ENCODE data around the gene MRPS6.
A peak's percentile ranks its signal among the peaks of the same experiment; 100 is the strongest.

MRPS6 gene

DNA sequence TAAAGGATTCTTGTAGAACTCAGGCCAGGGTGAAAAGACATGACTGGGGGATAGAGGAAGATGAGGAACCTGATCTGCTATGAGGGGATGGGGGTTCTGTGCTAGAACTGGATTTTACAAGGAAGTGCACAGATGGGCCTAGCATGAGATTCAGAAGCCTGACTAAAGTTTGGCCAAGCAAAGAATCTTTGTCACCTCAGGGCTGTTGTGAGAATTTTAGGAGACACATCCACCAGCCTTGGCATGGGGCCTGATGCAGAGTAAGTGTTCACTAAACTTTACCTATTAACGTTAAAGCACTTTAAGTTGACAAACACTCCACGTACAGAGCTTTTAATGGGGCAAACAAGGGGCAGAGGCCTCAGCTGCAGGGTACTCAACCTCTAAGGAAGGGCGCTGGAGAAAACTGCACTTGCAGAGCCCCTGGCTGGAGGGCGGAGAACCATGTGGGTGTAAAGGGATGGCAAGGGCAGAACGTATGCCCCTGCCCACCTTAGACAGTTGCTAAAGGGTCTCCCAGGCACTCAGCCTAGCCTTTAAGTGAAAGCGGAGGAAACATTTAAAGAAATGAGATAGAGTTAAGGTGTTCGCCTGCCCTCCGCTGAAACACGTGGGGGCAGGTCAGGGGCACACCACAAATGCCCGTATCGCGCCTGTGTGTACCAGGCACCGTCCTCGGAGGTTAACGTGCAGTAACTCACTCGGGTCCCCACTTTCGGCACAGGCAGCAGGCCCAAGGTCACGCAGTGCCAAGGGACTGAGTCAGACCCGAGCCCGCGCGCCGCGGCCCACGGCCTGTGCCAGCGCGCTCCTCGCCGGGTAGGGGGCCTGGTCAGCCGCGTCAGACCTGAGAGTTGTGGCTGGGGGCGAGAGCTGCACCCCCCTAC, 990 bp upstream of the MRPS6 start:
- no peak for DNase-seq

DNA sequence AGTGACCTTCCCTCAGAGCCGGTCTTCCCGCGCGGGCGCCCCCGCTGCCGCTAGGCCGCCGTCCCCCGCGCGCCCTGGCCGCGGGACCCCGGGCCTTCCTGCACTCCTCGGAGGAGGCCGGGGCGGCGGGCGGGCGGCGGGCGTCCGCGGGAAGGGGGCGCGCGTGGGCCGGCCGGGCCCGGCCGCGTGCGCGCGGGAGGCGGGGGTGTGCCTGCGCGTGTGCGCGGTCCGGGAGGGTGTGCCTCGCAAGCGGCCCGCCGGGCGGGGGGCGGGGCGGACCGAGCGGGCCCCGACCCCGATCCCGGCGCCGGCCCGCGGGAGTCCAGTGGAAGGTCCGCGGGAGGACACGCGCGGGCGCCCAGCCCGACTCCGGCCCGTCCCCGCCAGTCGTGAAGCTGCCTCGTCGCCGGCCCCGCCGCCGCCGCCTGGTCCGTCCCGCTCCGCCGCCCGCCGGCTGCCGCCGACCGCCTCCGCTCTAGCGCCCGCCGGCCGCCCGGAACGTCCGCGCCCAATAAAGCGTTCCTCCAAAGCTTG, 438 bp downstream of the MRPS6 start:
- DNase-seq, result peak; percentile 61

DNA sequence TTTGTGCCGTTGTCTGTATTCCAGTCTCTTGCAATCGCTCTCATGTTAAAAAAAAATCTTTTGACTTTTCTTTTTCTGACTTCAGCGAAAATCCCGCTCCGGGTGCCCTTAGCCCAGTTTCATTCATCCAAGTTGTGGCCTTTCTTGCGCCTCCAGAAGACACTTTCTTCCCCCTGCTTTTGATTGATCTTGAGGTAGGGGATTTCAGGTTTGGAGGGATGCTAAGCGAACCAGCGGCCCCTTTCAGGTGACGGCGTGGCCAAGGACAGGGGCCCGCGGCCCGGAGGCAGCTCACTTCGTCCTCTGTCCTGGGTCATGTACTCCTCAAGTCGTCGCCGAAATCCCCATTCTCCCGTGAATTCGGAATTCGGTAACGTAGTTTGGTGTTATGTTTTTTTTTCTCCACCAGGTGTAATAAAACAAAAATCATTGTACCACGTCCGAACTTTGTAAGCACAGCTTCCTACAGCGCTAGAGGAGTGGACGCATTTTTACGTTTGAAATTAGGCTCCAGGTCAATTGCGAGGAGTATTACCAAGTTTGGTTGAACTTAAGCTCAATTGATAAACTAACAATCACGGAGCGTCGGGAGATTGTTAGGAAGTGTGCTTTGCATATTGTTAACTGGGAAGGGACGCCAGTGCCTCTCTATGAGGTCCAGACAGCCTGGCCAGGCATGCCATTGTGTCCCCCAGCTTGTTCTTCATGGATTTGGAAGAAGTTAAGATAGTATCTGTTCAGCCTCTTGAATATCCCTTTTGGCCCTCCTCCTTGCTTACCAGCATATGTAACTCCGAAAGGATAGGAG, 1.1 kb downstream of the MRPS6 start:
- no peak for DNase-seq

DNA sequence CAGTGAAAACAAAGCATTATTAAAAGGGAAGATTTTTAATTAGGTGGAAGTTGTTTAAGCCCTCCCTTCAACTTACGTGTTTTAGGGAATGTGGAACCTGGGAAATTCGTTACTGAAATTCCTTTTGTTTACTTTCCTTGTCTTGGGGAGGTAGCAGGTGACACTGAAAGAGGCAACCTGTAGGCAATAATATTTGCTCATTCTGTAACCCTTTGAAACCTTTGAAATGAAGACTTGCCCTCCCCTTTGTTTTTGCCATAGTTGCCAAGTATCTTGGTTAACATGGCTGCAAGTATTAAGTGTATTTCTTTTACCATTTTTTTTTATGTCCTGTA, 1.7 kb downstream of the MRPS6 start:
- no peak for DNase-seq

DNA sequence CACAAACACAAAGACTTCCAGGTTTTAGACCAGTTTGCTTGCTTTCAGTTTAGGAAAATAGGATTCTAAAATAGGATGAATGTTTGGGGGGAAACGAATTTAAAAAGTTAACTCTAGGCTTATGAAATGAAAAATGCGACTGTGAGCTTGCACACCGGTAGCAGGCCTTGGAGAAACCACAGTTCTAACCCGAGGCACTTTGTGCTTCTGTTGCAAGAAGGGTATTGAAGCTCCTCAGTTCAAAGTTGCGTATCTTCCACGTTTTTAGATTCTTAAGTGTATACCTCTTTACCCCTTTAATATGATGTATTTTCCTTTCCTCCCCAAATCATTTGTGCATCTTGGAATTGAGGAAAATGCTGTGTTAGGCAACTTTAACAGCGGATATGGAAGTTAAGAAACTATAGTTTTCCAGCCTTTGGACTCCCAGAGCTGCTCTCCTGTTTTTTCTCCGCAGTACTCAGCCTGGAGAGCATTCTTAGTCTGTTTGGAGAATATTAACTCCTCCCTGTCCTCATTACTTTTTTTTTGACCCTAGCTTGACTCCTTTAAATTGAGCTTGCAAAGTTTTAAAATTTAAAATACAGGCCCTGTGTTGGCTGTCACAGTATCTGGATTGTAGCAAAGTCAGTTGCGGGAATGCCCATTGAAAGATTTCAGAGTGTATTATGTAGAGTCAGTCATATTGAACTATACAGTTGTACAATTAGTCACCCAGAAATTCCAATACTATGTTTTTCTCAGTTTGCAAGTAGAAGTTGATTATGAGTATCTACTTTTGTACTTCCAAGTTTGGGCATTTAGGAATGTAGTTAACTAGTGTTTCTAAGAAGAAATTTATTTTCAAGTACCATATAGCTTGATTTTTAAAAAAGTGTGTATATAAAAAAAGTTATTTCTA, 2.6 kb downstream of the MRPS6 start:
- no peak for DNase-seq

DNA sequence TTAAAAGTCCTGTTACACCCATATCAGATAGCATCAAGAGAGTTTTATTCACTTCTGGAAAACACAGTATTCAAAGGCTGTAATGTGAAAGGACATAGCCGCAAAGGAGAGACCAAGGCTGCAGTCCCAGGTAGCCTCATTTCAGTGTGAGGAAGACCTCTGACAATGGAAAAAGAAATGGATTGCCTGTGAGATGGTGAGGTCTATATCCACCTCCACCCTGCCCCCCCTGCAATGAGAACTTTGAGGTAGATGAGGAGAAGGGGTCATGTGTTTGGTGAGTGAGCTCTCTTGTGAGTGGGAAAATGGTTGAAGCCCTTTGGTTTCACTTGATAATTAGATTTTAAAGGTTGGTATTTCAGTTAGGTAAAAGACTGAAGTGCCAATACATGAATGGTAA, 3.5 kb downstream of the MRPS6 start:
- DNase-seq, result no peak

DNA sequence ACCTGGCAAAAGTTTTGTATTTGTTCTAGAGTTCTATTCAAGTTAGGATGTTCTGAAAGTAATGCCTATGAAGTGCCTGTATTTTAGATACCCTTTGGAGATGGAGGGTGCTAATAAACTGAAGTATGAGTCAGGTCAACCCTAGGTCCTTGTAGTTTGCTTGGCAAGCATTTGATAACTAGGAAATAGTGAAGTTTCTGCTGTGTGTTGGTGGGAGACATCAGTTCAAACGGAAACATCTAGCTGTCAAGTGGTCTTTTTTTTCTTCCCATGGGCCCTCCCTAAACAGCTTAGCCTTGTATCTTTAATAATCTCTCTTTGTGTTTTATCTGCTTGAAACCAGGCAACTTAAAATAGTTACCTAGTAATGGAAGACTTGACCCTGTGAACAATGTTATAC, 4.5 kb downstream of the MRPS6 start:
- no peak for DNase-seq

DNA sequence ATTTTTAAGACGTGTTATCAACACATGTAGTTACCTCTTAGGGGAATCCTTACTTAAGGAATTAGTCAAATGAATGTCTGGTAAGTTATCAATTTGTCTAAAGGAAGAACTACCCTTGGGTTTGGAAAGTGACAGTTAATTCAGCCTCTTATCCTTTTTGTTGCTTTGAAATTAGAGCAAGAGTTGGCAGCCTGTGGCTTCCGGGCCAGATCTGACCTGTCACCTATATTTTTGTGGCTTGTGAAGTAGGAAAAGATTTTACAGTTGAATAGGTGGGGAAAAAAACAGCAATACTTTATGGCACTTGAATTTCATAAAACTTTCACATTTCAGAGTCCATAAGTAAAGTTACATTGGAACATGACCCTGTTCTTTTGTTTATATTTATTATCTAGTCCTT, 5.5 kb downstream of the MRPS6 start:
- DNase-seq, result peak; percentile 39

DNA sequence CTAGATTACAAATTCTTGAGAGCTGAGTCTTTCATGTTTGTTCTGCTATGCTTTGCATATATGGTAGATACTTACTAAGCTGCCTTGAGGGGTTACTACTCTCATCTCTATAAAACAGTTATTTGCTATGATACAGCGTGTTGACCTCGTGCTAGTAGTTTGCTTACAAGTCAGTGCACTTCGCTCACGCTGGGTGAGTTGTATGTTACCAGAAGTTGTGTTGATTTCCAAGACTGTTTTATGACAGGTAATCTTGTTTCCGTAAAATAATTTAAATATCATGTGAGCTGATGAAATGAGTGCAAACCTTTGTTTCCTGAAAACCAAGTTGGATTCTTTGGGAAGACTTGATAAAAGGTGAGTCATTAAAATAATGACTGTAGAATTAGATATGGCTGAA, 7.3 kb downstream of the MRPS6 start:
- DNase-seq, result no peak

DNA sequence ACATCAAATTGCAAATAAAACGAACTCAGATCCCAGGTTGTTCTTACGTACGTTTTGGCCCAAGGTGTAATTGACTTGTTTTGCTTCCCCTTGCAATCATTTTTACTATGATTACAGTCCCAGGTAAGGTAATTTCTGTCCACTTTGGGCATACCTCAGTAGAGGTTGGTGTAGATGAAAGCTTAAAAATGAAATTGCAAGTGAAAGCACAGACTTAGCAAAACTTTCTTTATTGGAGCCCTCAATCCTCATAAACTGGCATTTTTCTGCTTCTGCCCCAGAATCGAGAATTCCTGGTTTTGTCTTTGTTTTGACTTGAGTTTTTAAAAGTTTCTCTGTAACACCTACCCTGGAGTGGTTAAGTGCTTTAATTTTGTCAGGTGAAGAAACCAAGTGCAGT, 9.4 kb downstream of the MRPS6 start:
- DNase-seq, result no peak

DNA sequence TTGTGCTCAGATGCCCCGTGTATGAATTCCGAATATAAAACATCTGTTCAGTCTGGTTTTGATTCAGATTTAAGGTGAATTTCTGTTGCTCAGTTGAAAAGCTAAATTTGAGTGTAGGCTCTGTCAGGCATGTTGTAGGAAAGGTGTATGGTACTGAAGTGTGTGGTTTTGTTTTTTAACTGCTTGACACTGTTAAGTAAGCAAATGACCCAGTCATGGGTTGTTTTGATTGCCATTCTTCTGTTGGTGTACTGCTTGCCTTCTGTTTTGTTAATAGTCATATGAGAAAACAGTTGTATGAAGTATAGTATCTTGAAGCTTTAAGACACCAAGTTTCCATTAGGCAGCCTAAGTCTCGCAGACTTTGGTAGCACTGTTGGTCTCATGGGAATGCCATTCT, 10.0 kb downstream of the MRPS6 start:
- DNase-seq, result no peak

DNA sequence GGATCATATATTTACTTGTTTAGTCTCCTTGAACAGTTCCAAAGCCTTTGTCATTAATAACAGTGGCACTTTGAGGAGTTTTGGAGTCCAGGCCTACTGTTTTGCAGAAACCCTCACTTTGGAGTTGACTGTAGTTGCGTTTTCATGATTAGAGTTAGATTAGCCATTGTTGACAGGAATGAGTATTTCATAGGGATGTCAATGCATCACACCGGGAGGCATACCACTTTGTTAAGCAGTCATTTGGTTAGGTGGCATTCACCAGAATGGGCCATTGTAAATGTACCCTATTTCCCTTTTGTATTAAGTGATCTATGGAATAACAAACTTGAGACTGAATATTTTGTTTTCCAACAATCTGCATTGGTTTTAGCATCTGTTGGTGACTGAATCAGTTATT, 11.8 kb downstream of the MRPS6 start:
- DNase-seq, result no peak

DNA sequence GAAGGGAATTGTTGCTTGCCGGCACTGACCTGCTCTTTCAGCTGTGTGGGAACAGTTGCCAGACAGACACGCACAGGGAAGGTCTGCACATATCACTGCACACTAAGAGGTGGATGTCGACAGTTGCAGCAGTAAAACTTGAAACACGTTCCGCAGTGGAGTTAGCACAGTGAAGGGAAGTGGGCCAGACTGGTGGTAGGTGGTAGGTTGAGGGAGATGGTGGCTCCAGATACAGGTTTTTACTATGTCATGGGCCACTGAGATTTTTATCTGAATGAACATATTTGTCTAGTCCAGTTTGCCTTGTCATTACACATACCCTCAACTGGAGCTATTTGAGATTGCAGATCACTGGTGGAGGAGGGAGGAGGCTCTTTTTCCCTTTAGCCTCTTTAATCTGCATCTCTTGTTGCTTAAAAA, 13.5 kb downstream of the MRPS6 start:
- DNase-seq, result no peak

DNA sequence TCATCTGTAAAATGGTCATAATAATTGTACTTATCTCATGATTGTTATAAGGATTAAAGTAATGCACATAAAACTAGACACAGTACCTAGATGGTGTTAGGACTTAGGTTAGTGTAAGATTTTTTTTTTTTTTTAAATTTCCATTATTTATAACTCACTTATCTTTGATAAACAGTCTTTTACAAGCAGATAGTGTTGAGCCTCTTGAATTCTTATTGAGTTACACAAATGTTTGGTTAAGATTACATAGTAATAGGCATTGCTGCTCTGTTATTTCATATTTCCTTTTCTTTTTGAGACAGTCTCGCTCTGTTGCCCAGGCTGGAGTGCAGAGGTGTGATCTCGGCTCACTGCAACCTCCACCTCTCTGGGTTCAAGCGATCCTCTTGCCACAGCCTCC, 15.4 kb downstream of the MRPS6 start:
- DNase-seq, result no peak

DNA sequence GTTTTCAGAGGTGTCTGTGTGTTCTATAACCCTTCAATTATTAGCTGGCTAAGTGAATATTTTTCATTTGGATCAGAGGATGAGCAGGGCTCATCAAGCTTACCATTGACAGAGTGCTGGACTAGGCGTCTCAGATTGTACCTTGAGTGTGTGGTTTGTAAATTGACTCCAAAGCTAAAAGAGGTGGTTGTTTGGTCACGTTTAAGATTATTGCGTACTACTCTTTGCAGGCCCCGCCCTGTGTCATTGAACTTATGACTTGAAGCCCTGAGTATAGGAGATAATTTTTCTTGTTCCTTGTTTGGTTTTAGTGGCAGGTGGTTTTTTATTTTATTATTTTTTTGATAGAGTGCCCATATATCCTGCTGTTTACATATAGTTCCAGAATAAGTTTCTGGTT, 17.7 kb downstream of the MRPS6 start:
- DNase-seq, result no peak

DNA sequence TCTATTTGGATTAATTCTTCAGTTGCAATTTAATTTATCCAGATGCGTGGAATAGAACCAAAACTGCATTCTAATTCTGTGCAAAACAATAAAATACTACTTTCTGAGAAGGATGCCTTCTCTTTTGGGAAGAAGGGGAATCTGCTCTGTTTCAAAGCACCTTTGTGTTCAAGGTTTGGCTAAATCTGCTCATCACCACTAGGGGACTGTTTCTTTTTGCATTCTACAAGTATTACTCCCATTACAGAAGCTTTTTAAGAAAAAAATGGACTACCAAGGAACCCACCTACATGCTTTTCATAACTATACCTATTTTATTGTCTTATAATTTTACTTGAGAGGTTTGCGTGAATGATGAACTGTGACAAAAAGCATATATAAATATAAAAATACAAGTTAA, 18.2 kb downstream of the MRPS6 start:
- no peak for DNase-seq

DNA sequence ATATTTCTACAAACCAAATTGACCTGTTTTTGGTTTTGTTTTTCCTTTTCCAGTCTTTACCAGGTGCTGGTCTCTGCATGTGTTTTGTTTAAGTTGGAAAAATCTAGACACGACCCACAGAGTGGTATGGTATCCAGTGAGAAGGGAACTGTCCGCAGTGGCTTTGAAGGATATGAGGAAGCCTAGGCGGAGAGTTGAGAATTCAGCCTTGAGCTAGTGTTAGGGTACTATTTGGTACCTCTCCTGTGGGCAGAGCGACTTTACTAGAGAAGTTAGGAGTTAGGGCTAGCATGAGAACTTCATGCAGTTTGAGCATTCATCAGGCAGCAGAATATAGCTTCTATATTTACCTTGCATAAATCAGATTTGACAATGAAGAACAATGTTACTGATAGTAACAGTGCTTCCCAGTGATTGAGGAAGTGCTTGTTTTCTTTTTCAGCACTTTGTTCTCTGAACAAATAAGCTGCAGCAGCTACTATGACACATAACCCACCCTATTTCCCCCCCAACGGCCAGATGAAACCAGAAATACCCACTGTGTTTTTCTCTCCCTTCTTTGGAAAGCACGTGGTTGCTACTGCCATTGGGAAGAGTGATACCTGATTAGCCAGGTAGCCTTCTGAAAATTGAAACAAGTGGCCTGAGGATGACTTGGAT, 19.0 kb downstream of the MRPS6 start:
- DNase-seq, result no peak

DNA sequence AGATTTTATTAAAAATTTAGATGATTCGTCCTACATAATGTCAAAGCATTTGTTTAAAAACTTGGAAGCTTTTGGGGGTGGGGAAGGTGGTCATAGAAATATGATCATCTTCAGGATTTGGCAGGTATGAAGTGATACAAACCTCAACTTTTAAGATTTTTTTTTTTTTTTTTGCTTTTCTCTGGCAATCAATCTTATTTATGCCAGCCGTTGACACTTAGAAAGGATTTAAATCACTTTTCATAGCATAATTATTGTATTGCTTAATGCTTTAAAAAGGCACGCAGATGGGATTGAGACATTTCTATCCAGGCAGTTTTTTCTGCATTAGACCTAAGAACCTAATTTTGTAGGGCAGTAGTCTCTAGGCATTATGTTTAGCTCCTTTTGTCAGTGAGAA, 19.7 kb downstream of the MRPS6 start:
- no peak for DNase-seq

DNA sequence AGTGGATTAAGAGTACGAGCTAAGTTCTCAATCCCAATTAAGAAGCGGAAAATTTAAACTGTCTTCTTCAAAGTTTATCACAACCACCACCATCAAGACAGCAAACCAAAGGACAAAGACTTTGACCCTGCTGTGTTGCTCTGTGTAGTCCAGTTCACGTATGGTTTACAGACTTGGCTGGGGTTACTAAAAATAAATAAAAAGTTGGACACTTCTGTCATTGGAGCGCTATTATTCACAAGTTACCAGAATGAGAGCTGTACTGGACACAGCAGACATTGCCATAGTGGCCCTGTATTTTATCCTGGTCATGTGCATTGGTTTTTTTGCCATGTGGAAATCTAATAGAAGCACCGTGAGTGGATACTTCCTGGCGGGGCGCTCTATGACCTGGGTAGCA, 21.6 kb downstream of the MRPS6 start:
- no peak for DNase-seq

DNA sequence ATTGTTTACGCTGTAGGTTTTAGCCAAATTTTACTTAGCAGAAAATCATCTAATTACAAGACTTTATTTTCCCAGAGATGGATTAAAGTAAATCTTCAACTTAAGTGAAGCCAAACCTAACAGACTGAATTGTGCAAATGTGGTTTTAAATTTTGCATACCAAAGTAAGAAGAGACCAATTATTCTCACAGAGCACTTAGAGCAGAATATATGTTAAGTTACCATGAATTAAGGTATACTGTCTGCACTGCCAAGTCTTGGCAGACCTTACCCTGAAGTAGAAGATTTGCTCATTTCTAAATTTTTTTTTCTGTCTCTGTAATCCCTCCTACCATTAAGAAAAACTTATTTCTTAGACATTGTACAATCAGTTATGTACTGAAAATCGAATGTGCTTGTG, 24.1 kb downstream of the MRPS6 start:
- DNase-seq, result no peak

DNA sequence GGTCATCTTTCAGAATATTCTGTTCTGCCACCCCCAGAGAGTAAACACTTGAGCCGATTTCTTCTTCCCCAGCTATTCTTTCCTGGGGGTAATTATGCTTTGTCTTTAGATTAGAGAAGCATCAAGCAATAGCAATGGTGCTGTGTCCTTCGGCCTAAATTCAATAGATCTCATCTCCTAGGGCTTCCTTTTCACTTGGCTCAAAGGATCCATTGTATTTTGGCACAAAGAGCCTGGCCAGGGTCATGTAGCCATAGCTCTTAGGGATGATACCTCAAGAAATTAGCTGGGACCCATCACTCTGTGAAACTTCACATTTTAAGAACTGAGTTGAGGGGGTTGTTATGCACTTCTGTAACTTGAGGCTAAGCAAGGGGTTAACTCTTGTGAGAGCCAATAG, 27.0 kb downstream of the MRPS6 start:
- DNase-seq, result no peak

DNA sequence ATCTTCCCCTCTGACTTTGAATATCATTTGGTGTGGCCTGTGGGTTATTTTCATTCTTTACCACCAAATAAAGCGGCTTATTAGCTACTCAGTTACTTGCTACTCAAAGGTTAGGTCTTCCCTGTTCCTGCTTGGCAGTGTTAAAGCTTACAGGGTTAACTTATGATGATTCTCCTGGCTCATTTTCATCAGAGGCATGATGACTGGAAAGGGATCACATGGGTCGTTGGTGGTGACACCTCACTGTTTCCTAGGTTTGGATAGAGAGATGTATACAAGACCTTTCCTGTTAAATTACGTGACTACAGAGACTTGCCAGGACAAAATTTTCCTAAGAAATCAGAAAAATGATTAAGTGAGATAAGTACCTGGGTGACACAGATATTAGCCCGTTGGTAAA, 27.4 kb downstream of the MRPS6 start:
- DNase-seq, result no peak

All from CD4-positive, alpha-beta T cell treated with Interleukin-10 for 1 hour (primary cell).